Breast epithelium (tissue), 4 donors: ENCODE results near the gene TEX2. TPM values are rescaled to one million over a fixed set of nuclear protein-coding genes. Genes with fewer than 3 reads are reported as not detected.
"Not testable (repeated sequence)": the region's sequence is repeated elsewhere in the genome, so short reads cannot be mapped to it uniquely, and the experiment has no call there.

Source experiments
- DNase-seq, 2 donors: peaks; one replicate each; pipeline ENCODE4 v3.0.0-alpha.2; 2019; ENCODE audit warnings: low spot score in 2 of 2
- H3K27ac ChIP-seq, 2 donors: fragments of 200-600 bp; sonication (generic) in 1 of 2; one replicate each; pipeline ENCODE4 v1.5.1; 2016 to 2019; ENCODE audit warnings: mild to moderate bottlenecking in 1 of 2
- H3K27me3 ChIP-seq, 2 donors: fragments of 200-600 bp; sonication (generic) in 1 of 2; one replicate each; pipeline versions ENCODE4 v1.5.1 to v1.6.0; 2017 to 2019; ENCODE audit warnings: control low read depth in 1 of 2, mild to moderate bottlenecking in 1 of 2
- H3K36me3 ChIP-seq: fragments of 200-600 bp; one replicate; pipeline ENCODE4 v1.5.1; 2019
- H3K4me1 ChIP-seq, 2 donors: fragments of 200-600 bp; sonication (generic); one replicate each; pipeline ENCODE4 v1.5.1; 2016 to 2019; ENCODE audit warnings: control low read depth in 1 of 2
- H3K4me3 ChIP-seq, 3 donors: fragments of 200-600 bp; sonication (generic); 1 replicate in 2 of 3; 2 replicates in 1 of 3; pipeline ENCODE4 v1.5.1; 2016 to 2019; ENCODE audit warnings: mild to moderate bottlenecking in 3 of 3, moderate library complexity in 2 of 3
- H3K9me3 ChIP-seq, 2 donors: fragments of 200-600 bp; sonication (generic) in 1 of 2; one replicate each; pipeline ENCODE4 v1.5.1; 2016 to 2019; ENCODE audit warnings: control low read depth in 1 of 2
- POLR2A ChIP-seq: fragments of 450-650 bp; IDR thresholded peaks from one replicate; pipeline ENCODE4 v1.6.1; 2016; ENCODE audit warnings: antibody characterized with exemption, mild to moderate bottlenecking, moderate library complexity
- POLR2AphosphoS5 ChIP-seq, 3 donors: sonication (generic); formaldehyde crosslinking; IDR thresholded peaks; one replicate each; pipeline ENCODE4 v1.6.1; 2017; ENCODE audit warnings: antibody characterized with exemption in 3 of 3
- intact Hi-C: fragments of 100-400 bp; cut with DNase I; formaldehyde crosslinking; loops from one replicate; pipeline ENCODE4 v1.15.1; 2023; ENCODE audit warnings: low total_unique reads
- total RNA-seq, 3 donors: library from RNA; depleted of rRNA; stranded (reverse); fragments of >200 nt; gene quantifications; one replicate each; pipeline ENCODE4 v1.1.0, GENCODE V29; 2016
- TF ChIP-seq, protein P1 (sequence below), 3 donors: fragments of 450-650 bp; IDR thresholded peaks; one replicate each; pipeline ENCODE4 v1.5.1; 2016 to 2017; ENCODE audit warnings: antibody characterized with exemption in 3 of 3, mild to moderate bottlenecking in 3 of 3, moderate library complexity in 3 of 3

TEX2 gene
- total RNA-seq, 3 donors from 2014 or later, result 47.5 to 70.7 (median 69.6) TPM

DNA sequence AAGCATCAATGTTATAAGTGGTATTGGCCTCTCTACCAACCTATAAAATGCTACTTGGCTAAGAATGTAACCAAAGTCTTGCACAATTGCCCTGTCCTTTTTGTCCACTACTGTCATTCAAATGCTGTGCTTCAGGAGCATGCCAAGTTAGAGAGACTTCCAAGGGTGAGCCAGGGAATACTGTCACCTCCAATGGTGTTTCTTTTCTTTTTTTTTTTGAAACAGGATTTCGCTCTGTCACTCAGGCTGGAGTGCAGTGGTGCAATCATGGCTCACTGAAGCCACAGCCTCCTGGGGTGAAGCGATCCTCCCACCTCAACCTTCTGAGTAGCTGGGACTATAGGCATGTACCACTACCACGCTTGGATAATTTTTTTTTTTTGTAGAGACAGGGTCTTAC, 89.4 kb downstream of the TEX2 start:
- Histone ChIP-seq H3K27me3 (no peaks in the 10 kb centered on the region), H3K36me3 (no peaks in the 10 kb centered on the region), H3K27ac (no peak overlapping the region), H3K9me3 (no peaks in the 10 kb centered on the region), H3K4me1 (no peaks in the 10 kb centered on the region), H3K4me3 (no peak overlapping the region)
- TF ChIP-seq POLR2AphosphoS5 (IDR thresholded peaks at IDR 0.05) (no peak), POLR2A (no peak)
- TF ChIP-seq, protein P1, sequence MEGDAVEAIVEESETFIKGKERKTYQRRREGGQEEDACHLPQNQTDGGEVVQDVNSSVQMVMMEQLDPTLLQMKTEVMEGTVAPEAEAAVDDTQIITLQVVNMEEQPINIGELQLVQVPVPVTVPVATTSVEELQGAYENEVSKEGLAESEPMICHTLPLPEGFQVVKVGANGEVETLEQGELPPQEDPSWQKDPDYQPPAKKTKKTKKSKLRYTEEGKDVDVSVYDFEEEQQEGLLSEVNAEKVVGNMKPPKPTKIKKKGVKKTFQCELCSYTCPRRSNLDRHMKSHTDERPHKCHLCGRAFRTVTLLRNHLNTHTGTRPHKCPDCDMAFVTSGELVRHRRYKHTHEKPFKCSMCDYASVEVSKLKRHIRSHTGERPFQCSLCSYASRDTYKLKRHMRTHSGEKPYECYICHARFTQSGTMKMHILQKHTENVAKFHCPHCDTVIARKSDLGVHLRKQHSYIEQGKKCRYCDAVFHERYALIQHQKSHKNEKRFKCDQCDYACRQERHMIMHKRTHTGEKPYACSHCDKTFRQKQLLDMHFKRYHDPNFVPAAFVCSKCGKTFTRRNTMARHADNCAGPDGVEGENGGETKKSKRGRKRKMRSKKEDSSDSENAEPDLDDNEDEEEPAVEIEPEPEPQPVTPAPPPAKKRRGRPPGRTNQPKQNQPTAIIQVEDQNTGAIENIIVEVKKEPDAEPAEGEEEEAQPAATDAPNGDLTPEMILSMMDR (IDR thresholded peaks at IDR 0.05), result no peak
- DNase-seq, result no peak
- intact Hi-C loops, result no loop called here

GRCh38 chr17:64172510-64172909, 90.5 kb downstream of the TEX2 start:
- intact Hi-C loops, result no loop called here
- H3K36me3 ChIP-seq, result no peaks in the 10 kb centered on the region
- TF ChIP-seq POLR2A, result no peak
- TF ChIP-seq, protein P1 (IDR thresholded peaks at IDR 0.05), result no peak
- TF ChIP-seq POLR2AphosphoS5 (IDR thresholded peaks at IDR 0.05), result no peak

DNA sequence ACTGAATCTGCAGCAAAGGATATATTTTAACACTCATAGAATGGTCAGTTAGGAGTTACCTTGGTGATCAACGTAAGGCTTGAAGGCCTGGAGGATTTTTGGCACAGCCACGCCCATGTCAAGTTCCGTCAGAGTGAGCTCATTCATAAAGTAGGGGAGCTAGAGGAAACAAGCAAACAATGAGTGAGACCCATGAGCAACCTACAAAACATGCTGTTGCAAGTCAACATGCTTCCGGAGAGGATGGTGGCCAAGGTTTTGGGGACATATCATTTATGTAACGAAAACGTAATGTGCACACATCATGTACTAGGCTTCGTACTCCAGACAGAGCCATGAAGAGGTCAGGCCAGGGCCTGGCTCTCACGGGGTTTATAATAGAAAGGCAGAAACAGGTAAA, 92.0 kb downstream of the TEX2 start:
- Histone ChIP-seq H3K9me3 (no peaks in the 10 kb centered on the region), H3K27me3 (no peaks in the 10 kb centered on the region), H3K36me3 (no peaks in the 10 kb centered on the region), H3K4me3 (no peak overlapping the region), H3K27ac (no peak overlapping the region), H3K4me1 (no peaks in the 10 kb centered on the region)
- intact Hi-C loops, result no loop called here
- no peak for DNase-seq
- TF ChIP-seq POLR2A, result no peak

More at GRCh38 chr17:64172510-64172909, 90.5 kb downstream of the TEX2 start:
- H3K4me3 ChIP-seq, result no peak overlapping the region
- no peaks in the 10 kb centered on the region for H3K9me3 ChIP-seq
- H3K27me3 ChIP-seq, result no peaks in the 10 kb centered on the region
- H3K27ac ChIP-seq, result no peak overlapping the region
- H3K4me1 ChIP-seq, result no peaks in the 10 kb centered on the region
- no peak for DNase-seq

DNA sequence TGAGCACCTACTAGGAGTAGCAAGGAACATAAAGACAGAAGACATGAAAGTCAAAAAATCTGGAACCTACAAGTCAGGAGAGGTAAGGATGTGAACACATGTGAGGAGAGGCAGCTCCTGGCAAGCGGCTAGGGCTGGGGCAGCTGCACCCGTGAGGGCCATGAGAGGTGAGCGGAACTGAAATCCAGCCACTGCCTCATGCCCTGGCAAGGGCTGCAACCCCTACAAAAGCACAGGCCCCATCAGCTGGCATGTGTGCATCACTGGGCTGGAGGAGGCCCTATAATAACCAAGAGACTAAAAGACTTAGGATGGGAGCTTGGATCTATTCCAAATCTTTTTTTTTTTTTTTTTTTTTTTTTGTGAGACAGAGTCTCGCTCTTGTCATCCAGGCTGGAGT, 92.8 kb downstream of the TEX2 start:
- Histone ChIP-seq H3K4me3 (no peak overlapping the region), H3K36me3 (no peaks in the 10 kb centered on the region), H3K27ac (no peak overlapping the region), H3K4me1 (no peaks in the 10 kb centered on the region), H3K27me3 (no peaks in the 10 kb centered on the region), H3K9me3 (no peaks in the 10 kb centered on the region)
- DNase-seq, result no peak
- intact Hi-C loops, result no loop called here
- TF ChIP-seq POLR2AphosphoS5 (IDR thresholded peaks at IDR 0.05), result no peak
- TF ChIP-seq, protein P1 (IDR thresholded peaks at IDR 0.05), result no peak
- TF ChIP-seq POLR2A, result no peak

GRCh38 chr17:64167666-64168065, 95.4 kb downstream of the TEX2 start:
- H3K27ac ChIP-seq, H3K4me1 ChIP-seq, H3K36me3 ChIP-seq, H3K4me3 ChIP-seq, intact Hi-C loops, DNase-seq, H3K9me3 ChIP-seq, H3K27me3 ChIP-seq: not testable (repeated sequence)

- H3K9me3 ChIP-seq, result no peaks in the 10 kb centered on the region
- no peak for DNase-seq
- no peaks in the 10 kb centered on the region for H3K4me1 ChIP-seq
- no peak overlapping the region for H3K27ac ChIP-seq
- no peak overlapping the region for H3K4me3 ChIP-seq
- TF ChIP-seq POLR2AphosphoS5 (IDR thresholded peaks at IDR 0.05) (no peak), POLR2A (no peak)
- TF ChIP-seq, protein P1 (IDR thresholded peaks at IDR 0.05), result no peak
- intact Hi-C loops, result no loop called here
- no peaks in the 10 kb centered on the region for H3K27me3 ChIP-seq
- no peaks in the 10 kb centered on the region for H3K36me3 ChIP-seq
Measured at GRCh38 chr17:64166876-64167275, 96.2 kb downstream of the TEX2 start.
